Activated B cell treated with CpG ODN at 0.5 μM for 24 hours (primary cell): Measurements from ENCODE around the gene EXT2. TPM values are rescaled to one million over a fixed set of nuclear protein-coding genes. Genes with fewer than 3 reads are reported as not detected.

Experiments used
- ATAC-seq: fragments of 200-7000 bp; cut with Tn5 transposase; one replicate; pipeline ENCODE4 v1.10.0; 2021; ENCODE audit warnings: low read depth, mild to moderate bottlenecking, moderate library complexity
- CTCF ChIA-PET: fragments of 350-600 bp; sonication (Branson Sonifier 250); formaldehyde crosslinking; loops from one replicate; lab custom pipeline; 2021; ENCODE audit warnings: antibody characterized with exemption; lab: Charles Lee
- POLR2A ChIA-PET: fragments of 350-600 bp; sonication (Branson Sonifier 250); formaldehyde crosslinking; loops from one replicate; lab custom pipeline; 2021; ENCODE audit warnings: antibody characterized with exemption; lab: Charles Lee
- DNase-seq: peaks from one replicate; pipeline ENCODE4 v3.0.0; 2022
- H3K27ac Mint-ChIP-seq: one replicate; pipeline ENCODE4 v1.8.0; 2020; ENCODE audit warnings: mixed read lengths
- H3K27me3 Mint-ChIP-seq: one replicate; pipeline ENCODE4 v1.8.0; 2021; ENCODE audit warnings: mixed read lengths
- H3K36me3 Mint-ChIP-seq: one replicate; pipeline ENCODE4 v1.8.0; 2021; ENCODE audit warnings: low read depth, mixed read lengths
- H3K4me1 Mint-ChIP-seq: one replicate; pipeline ENCODE4 v1.8.0; 2021; ENCODE audit warnings: mixed read lengths
- H3K4me3 Mint-ChIP-seq: one replicate; pipeline ENCODE4 v1.8.0; 2020; ENCODE audit warnings: mild to moderate bottlenecking, mixed read lengths
- H3K9me3 Mint-ChIP-seq: one replicate; pipeline ENCODE4 v1.8.0; 2020; ENCODE audit warnings: mixed read lengths
- CTCF ChIP-seq: fragments of 200-600 bp; IDR thresholded peaks from one replicate; pipeline ENCODE4 v1.8.0; 2022; ENCODE audit warnings: antibody characterized with exemption, mild to moderate bottlenecking
- intact Hi-C: fragments of 100-400 bp; cut with micrococcal nuclease; formaldehyde crosslinking; loops from one replicate; pipeline ENCODE4 v1.15.1; 2024
- total RNA-seq: library from RNA; stranded (reverse); gene quantifications from 2 replicates; pipeline ENCODE4 v1.2.3, GENCODE V29; 2022

Gene EXT2
- total RNA-seq, 1 donor from 2014 or later = 22.1 TPM

GRCh38 chr11:44243595-44244343, 148.3 kb downstream of the EXT2 start:
- peaks cover 72% of the 10 kb centered on the region for H3K36me3 Mint-ChIP-seq
- ChIA-PET POLR2A (no interaction called here), CTCF (no interaction called here)
- H3K4me3 Mint-ChIP-seq = no peak overlapping the region
- no peak for DNase-seq
- no peak overlapping the region for H3K27ac Mint-ChIP-seq
- no peaks in the 10 kb centered on the region for H3K9me3 Mint-ChIP-seq
- no peaks in the 10 kb centered on the region for H3K4me1 Mint-ChIP-seq
- H3K27me3 Mint-ChIP-seq = no peaks in the 10 kb centered on the region
- TF ChIP-seq CTCF = no peak
- intact Hi-C loops = no loop called here
- no peak for ATAC-seq

GRCh38 chr11:44244639-44245310, 149.3 kb downstream of the EXT2 start:
- intact Hi-C loops = no loop called here
- Mint-ChIP-seq H3K27ac (no peak overlapping the region), H3K36me3 (peaks cover 74% of the 10 kb centered on the region), H3K4me1 (no peaks in the 10 kb centered on the region), H3K27me3 (no peaks in the 10 kb centered on the region), H3K4me3 (no peak overlapping the region), H3K9me3 (no peaks in the 10 kb centered on the region)
- ChIA-PET CTCF (no interaction called here), POLR2A (no interaction called here)
- ATAC-seq (no peak), DNase-seq (no peak)
- no peak for TF ChIP-seq CTCF

GRCh38 chr11:44246726-44247125, 151.2 kb downstream of the EXT2 start:
- Mint-ChIP-seq H3K27ac (no peak overlapping the region), H3K9me3 (peaks cover 7% of the 10 kb centered on the region), H3K27me3 (no peaks in the 10 kb centered on the region), H3K4me1 (no peaks in the 10 kb centered on the region), H3K4me3 (no peak overlapping the region), H3K36me3 (peaks cover 77% of the 10 kb centered on the region)
- intact Hi-C loops = no loop called here
- CTCF ChIA-PET = no interaction called here
- POLR2A ChIA-PET = no interaction called here
- ATAC-seq = no peak
- no peak for TF ChIP-seq CTCF
- DNase-seq = no peak

GRCh38 chr11:44247508-44247907, 152.0 kb downstream of the EXT2 start:
- Mint-ChIP-seq H3K27me3 (no peaks in the 10 kb centered on the region), H3K4me1 (no peaks in the 10 kb centered on the region), H3K36me3 (peaks cover 77% of the 10 kb centered on the region), H3K9me3 (peaks cover 15% of the 10 kb centered on the region), H3K4me3 (no peak overlapping the region), H3K27ac (no peak overlapping the region)
- DNase-seq (no peak), ATAC-seq (no peak)
- no peak for TF ChIP-seq CTCF
- ChIA-PET CTCF (interaction anchor here (0.7 kb wide), 1 partner anchor 768 kb away, joined by 3 read pairs; no protein-coding TSS in a partner anchor), POLR2A (no interaction called here)
- intact Hi-C loops = no loop called here

- TF ChIP-seq CTCF = no peak
- ATAC-seq (no peak), DNase-seq (no peak)
- H3K9me3 Mint-ChIP-seq = peaks cover 21% of the 10 kb centered on the region
- H3K27ac Mint-ChIP-seq = no peak overlapping the region
- intact Hi-C loops = no loop called here
- no peak overlapping the region for H3K4me3 Mint-ChIP-seq
- H3K4me1 Mint-ChIP-seq = no peaks in the 10 kb centered on the region
- POLR2A ChIA-PET = no interaction called here
- CTCF ChIA-PET = interaction anchor here (0.7 kb wide), 1 partner anchor 769 kb away, joined by 3 read pairs; no protein-coding TSS in a partner anchor
- no peaks in the 10 kb centered on the region for H3K27me3 Mint-ChIP-seq
- H3K36me3 Mint-ChIP-seq = peaks cover 78% of the 10 kb centered on the region
These were observed 152.6 kb downstream of the EXT2 start for GRCh38 chr11:44248109-44248508.
